HepG2 (cell line): ENCODE results near the gene SFI1.

Source experiments
- CTCF ChIP-seq: sonication (generic); formaldehyde crosslinking; IDR thresholded peaks from 2 replicates; pipeline ENCODE4 v1.5.0; 2020; ENCODE audit warnings: mild to moderate bottlenecking, missing genetic modification reagents, moderate library complexity
- GABPA ChIP-seq, 2 experiments: IDR thresholded peaks; 2 replicates each; pipeline ENCODE4 v1.6.1; 2011 to 2016; ENCODE audit warnings: low read depth in 2 of 2, low read length in 1 of 2, missing biosample characterization in 1 of 2, missing genetic modification characterization in 1 of 2
- IKZF5 ChIP-seq: IDR thresholded peaks from 2 replicates; pipeline ENCODE4 v1.6.1; 2018; ENCODE audit warnings: missing genetic modification reagents, mild to moderate bottlenecking, missing compliant biosample characterization
- JDP2 ChIP-seq: sonication (generic); formaldehyde crosslinking; IDR thresholded peaks from 2 replicates; pipeline ENCODE4 v1.8.1; 2022; ENCODE audit warnings: missing genetic modification reagents, borderline replicate concordance
- MAFK ChIP-seq, 2 experiments: IDR thresholded peaks in 1 of 2; conservative IDR thresholded peaks in 1 of 2; 2 replicates each; pipeline ENCODE4 v1.6.1; 2011; ENCODE audit warnings: improper control_type of control experiment in 2 of 2, low read length in 2 of 2
- SIN3A ChIP-seq: IDR thresholded peaks from 2 replicates; pipeline ENCODE4 v1.6.1; 2011; ENCODE audit warnings: low read depth, mild to moderate bottlenecking, control low read depth, low read length, borderline replicate concordance
- YY1 ChIP-seq: IDR thresholded peaks from 2 replicates; pipeline ENCODE4 v1.6.1; 2011; ENCODE audit warnings: low read length, low read depth, moderate library complexity, mild to moderate bottlenecking; ENCODE audit not compliant: insufficient read depth, insufficient replicate concordance
- ZNF274 ChIP-seq: sonication (generic); formaldehyde crosslinking; IDR thresholded peaks from 2 replicates; pipeline ENCODE4 v1.5.1; 2020; ENCODE audit warnings: mild to moderate bottlenecking, missing genetic modification reagents
- ZNF687 ChIP-seq: sonication (generic); formaldehyde crosslinking; IDR thresholded peaks from 2 replicates; pipeline ENCODE4 v1.5.1; 2020; ENCODE audit warnings: mild to moderate bottlenecking, missing genetic modification reagents, moderate library complexity
- ZZZ3 ChIP-seq: sonication (generic); formaldehyde crosslinking; IDR thresholded peaks from 2 replicates; pipeline ENCODE4 v1.4.0; 2020; ENCODE audit warnings: missing genetic modification reagents, mild to moderate bottlenecking, borderline replicate concordance

- TF ChIP-seq ZZZ3 (CRISPR knock-in tag) (no peak), IKZF5 (no peak), MAFK (conservative IDR thresholded peaks at IDR 0.05 in 1 of 2, IDR thresholded peaks at IDR 0.05 in 1 of 2; ENCODE audit: low read length in 2 of 2) (no peak), SIN3A (no peak), CTCF (no peak), GABPA (IDR thresholded peaks at IDR 0.05; ENCODE audit: low read depth, low read length) (no peak), GABPA (CRISPR knock-in tag; IDR thresholded peaks at IDR 0.05; ENCODE audit: low read depth) (no peak), ZNF687 (CRISPR knock-in tag) (no peak), ZNF274 (CRISPR knock-in tag) (no peak), YY1 (no peak), JDP2 (CRISPR knock-in tag) (no peak)
These were observed 126.6 kb downstream of the SFI1 start for GRCh38 chr22:31622980-31623379.
